Measurements from ENCODE around the gene S1PR2. TPM values are rescaled to one million over a fixed set of nuclear protein-coding genes. Genes with fewer than 3 reads are reported as not detected.

S1PR2 gene
- total and polyA plus RNA-seq, 4 donors = 6.5 to 32.1 (median 13.0) TPM

DNA sequence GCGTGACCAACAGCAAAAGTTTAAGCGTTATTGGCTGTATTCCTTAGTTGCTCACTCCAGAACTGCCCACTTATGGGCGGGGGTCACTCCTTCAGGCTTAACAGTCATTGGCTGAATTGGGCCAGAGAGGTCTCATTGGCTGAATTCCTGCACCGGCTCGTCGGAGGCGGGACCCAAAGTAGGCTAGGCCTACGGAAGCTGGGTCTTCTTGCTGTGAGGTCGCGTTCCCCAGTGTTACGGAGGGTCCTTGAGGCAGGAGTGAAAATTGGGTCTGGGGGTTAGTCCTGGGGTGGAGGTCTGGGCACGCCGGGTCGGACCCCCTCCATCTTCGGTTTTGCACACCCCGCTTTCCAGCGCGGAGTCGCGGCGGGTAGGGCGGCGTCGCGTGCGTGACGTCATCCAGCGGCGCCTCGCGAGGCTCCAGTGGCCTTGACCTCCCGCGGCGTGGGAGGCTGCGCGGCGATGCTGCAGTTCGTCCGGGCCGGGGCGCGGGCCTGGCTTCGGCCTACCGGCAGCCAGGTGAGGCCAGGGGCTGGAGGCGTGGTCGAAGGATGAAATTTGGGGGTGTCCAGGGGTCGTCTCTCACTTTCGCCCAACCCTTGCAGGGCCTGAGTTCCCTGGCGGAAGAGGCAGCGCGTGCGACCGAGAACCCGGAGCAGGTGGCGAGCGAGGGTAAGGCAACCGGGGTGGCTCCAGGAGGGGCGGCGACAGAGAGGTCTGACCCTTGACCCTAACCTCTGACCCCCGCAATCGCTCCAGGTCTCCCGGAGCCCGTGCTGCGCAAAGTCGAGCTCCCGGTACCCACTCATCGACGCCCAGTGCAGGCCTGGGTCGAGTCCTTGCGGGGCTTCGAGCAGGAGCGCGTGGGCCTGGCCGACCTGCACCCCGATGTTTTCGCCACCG is 20.9 kb upstream of the S1PR2 start, which contains the start of gene MRPL4:
Gene MRPL4, plus strand, starts transcription at position 423 of the 903 bp plus-strand sequence. Its CDS starts 40 bp downstream, at position 463.
- peak within 1 kb of the TSS; percentile 82 for H3K4me3 ChIP-seq
- peak within 1 kb of the TSS; percentile 73 to 89 for H3K27ac ChIP-seq (ENCODE audit: low read depth in 1 of 2, low read length in 1 of 2)
- 1% methylated on average over 73 to 77 of the region's 77 CpGs for WGBS, 2 donors
- DNase-seq (peak; percentile 98 to 99 (median 99)), ATAC-seq (ENCODE audit: insufficient read depth, low FRiP score) (peak; percentile 90)
- TF ChIP-seq, protein P1, sequence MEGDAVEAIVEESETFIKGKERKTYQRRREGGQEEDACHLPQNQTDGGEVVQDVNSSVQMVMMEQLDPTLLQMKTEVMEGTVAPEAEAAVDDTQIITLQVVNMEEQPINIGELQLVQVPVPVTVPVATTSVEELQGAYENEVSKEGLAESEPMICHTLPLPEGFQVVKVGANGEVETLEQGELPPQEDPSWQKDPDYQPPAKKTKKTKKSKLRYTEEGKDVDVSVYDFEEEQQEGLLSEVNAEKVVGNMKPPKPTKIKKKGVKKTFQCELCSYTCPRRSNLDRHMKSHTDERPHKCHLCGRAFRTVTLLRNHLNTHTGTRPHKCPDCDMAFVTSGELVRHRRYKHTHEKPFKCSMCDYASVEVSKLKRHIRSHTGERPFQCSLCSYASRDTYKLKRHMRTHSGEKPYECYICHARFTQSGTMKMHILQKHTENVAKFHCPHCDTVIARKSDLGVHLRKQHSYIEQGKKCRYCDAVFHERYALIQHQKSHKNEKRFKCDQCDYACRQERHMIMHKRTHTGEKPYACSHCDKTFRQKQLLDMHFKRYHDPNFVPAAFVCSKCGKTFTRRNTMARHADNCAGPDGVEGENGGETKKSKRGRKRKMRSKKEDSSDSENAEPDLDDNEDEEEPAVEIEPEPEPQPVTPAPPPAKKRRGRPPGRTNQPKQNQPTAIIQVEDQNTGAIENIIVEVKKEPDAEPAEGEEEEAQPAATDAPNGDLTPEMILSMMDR (IDR thresholded peaks at IDR 0.05; ENCODE audit: control extremely low read depth, extremely low read depth) = no peak
- peaks cover 4 to 23% (median 13%) of the 10 kb centered on the region in 4 donors for H3K36me3 ChIP-seq (ENCODE audit: control insufficient read depth in 4 of 4, insufficient read depth in 4 of 4, low read length in 4 of 4)
- peaks cover 0 to 10% (median 0%) of the 10 kb centered on the region in 5 donors for H3K4me1 ChIP-seq (ENCODE audit: control insufficient read depth in 5 of 5, insufficient read depth in 5 of 5, low read length in 5 of 5)
- peak within 1 kb of the TSS in 1 of 2 donors; percentile 27 for H3K9ac ChIP-seq (ENCODE audit: insufficient read depth in 1 of 2, low read length in 2 of 2)
- no peaks in the 10 kb centered on the region for H3K9me3 ChIP-seq (ENCODE audit: control insufficient read depth in 4 of 4, insufficient read depth in 3 of 4, low read length in 3 of 4)
- no peaks in the 10 kb centered on the region for H3K27me3 ChIP-seq (ENCODE audit: control insufficient read depth in 3 of 3, insufficient read depth in 3 of 3, low read length in 2 of 3)

DNA sequence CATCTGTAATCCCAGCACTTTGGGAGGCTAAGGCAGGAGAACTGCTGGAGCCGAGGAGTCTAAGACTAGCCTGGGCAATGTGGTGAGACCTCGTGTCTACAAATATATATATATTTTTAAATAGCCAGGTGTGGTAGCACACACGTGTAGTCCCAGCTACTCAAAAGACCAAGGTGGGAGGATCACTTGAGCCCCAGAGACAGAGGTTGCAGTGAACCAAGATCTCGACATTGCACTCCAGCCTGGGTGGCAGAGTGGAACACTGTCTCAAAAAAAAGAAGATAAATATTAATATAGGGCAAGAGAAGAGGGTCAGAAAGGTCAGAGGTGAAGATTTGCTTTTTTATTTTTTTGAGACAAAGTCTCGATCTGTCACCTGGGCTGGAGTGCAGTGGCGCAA is 15.4 kb upstream of the S1PR2 start:
- H3K27ac ChIP-seq (ENCODE audit: low read depth in 1 of 2, low read length in 1 of 2) = no peak overlapping the region
- no peaks in the 10 kb centered on the region for H3K9me3 ChIP-seq (ENCODE audit: control insufficient read depth in 4 of 4, insufficient read depth in 3 of 4, low read length in 3 of 4)
- DNase-seq (no peak), ATAC-seq (ENCODE audit: insufficient read depth, low FRiP score) (no peak)
- 80 to 90% methylated on average over 6 of the region's 6 CpGs for WGBS, 2 donors
- H3K4me3 ChIP-seq = no peak overlapping the region
- H3K4me1 ChIP-seq (ENCODE audit: control insufficient read depth in 5 of 5, insufficient read depth in 5 of 5, low read length in 5 of 5) = peaks cover 0 to 10% (median 0%) of the 10 kb centered on the region in 5 donors
- H3K27me3 ChIP-seq (ENCODE audit: control insufficient read depth in 3 of 3, insufficient read depth in 3 of 3, low read length in 2 of 3) = no peaks in the 10 kb centered on the region
- H3K36me3 ChIP-seq (ENCODE audit: control insufficient read depth in 4 of 4, insufficient read depth in 4 of 4, low read length in 4 of 4) = no peaks in the 10 kb centered on the region
- H3K9ac ChIP-seq (ENCODE audit: insufficient read depth in 1 of 2, low read length in 2 of 2) = no peak overlapping the region
- TF ChIP-seq, protein P1 (IDR thresholded peaks at IDR 0.05; ENCODE audit: control extremely low read depth, extremely low read depth) = no peak

DNA sequence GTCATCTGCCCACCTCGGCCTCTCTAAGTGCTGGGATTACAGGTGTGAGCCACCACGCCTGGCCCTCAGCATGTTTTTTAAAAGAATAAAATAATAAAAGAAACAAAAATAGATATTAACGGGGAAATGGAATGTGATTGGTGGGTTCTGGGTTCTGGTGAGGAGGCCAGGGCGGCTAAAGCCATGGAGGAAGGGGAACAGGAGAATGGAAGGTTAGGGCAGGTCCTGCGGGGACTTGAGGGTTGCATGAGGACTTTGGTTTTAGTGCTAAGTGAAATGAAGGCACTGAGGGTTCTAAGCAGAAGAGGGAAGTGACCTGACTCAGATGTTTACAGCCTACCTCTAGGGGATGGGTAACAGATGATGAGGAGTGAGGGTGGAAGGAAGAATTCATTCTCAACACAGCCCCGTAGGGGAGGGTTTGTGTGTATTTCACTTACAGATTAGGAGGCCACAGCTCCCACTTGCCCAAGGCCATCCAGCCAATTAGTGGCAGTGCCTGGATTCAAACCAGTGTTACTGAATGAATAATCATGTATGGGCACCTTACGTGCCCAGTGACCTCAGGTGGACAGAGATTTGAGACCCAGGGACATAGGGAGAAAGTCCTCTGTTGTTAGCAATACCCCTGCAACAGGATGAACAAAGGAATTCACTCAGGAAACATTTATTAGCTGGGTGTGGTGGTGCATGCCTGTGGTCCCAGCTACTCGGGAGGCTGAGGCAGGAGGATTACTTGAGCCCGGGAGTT is 14.2 kb upstream of the S1PR2 start:
- Histone ChIP-seq H3K27me3 (ENCODE audit: control insufficient read depth in 3 of 3, insufficient read depth in 3 of 3, low read length in 2 of 3) (no peaks in the 10 kb centered on the region), H3K9ac (ENCODE audit: insufficient read depth in 1 of 2, low read length in 2 of 2) (no peak overlapping the region), H3K4me3 (no peak overlapping the region), H3K36me3 (ENCODE audit: control insufficient read depth in 4 of 4, insufficient read depth in 4 of 4, low read length in 4 of 4) (no peaks in the 10 kb centered on the region), H3K27ac (ENCODE audit: low read depth in 1 of 2, low read length in 1 of 2) (no peak overlapping the region), H3K4me1 (ENCODE audit: control insufficient read depth in 5 of 5, insufficient read depth in 5 of 5, low read length in 5 of 5) (peaks cover 0 to 9% (median 0%) of the 10 kb centered on the region in 5 donors), H3K9me3 (ENCODE audit: control insufficient read depth in 4 of 4, insufficient read depth in 3 of 4, low read length in 3 of 4) (no peaks in the 10 kb centered on the region)
- DNase-seq (no peak), ATAC-seq (ENCODE audit: insufficient read depth, low FRiP score) (no peak)
- TF ChIP-seq, protein P1 (IDR thresholded peaks at IDR 0.05; ENCODE audit: control extremely low read depth, extremely low read depth) = no peak
- WGBS, 2 donors = 80 to 82% methylated on average over 9 of the region's 9 CpGs

Data from lung (tissue), 12 donors.